Thyroid gland (tissue), 4 donors: Measurements from ENCODE around the gene LPP. TPM values are rescaled to one million over a fixed set of nuclear protein-coding genes. Genes with fewer than 3 reads are reported as not detected.

Experiments used
- DNase-seq, 2 donors: peaks; one replicate each; pipeline ENCODE4 v3.0.0-alpha.2; 2019
- H3K27ac ChIP-seq, 3 donors: fragments of 200-600 bp; sonication (generic); 1 replicate in 2 of 3; 2 replicates in 1 of 3; pipeline ENCODE4 v1.5.1; 2016 to 2019; ENCODE audit warnings: mild to moderate bottlenecking in 1 of 3, moderate library complexity in 1 of 3
- H3K27me3 ChIP-seq: fragments of 200-600 bp; sonication (generic); one replicate; pipeline ENCODE4 v1.5.1; 2019
- H3K36me3 ChIP-seq, 2 donors: fragments of 200-600 bp; sonication (generic); one replicate each; pipeline ENCODE4 v1.5.1; 2016 to 2019
- H3K4me1 ChIP-seq, 2 donors: fragments of 200-600 bp; sonication (generic); one replicate each; pipeline ENCODE4 v1.5.1; 2017 to 2019
- H3K4me3 ChIP-seq, 3 donors: fragments of 200-600 bp; sonication (generic); replicated peaks in 1 of 3; 1 replicate in 2 of 3; 2 replicates in 1 of 3; pipeline ENCODE4 v1.5.1; 2016; ENCODE audit warnings: mild to moderate bottlenecking in 1 of 3
- H3K9me3 ChIP-seq: fragments of 200-600 bp; sonication (generic); one replicate; pipeline ENCODE4 v1.5.1; 2017
- POLR2A ChIP-seq, 2 donors: fragments of 450-650 bp; IDR thresholded peaks; one replicate each; pipeline ENCODE4 v1.6.1; 2017; ENCODE audit warnings: antibody characterized with exemption in 2 of 2, mild to moderate bottlenecking in 2 of 2, moderate library complexity in 1 of 2
- WGBS, 2 donors: methylation state at CpG; one replicate each; pipeline ENCODE4 v1.1.5; 2017; 5-methylcytosine and 5-hydroxymethylcytosine counted together
- intact Hi-C: fragments of 100-400 bp; cut with DNase I; formaldehyde crosslinking; loops from one replicate; pipeline ENCODE4 v1.15.1; 2023
- total RNA-seq, 4 donors: library from RNA; depleted of rRNA; stranded (reverse); fragments of >200 nt; gene quantifications; one replicate each; pipeline ENCODE4 v1.2.3, GENCODE V29; 2016
- TF ChIP-seq, protein P1 (sequence below), 6 experiments: fragments of 200-600 bp in 3 of 6; fragments of 450-650 bp in 3 of 6; sonication (generic) in 3 of 6; IDR thresholded peaks; one replicate each; pipeline ENCODE4 v1.5.1; 2016 to 2019; ENCODE audit warnings: antibody characterized with exemption in 6 of 6, mild to moderate bottlenecking in 2 of 6, inconsistent platforms in 1 of 6, moderate library complexity in 1 of 6

LPP gene
- total RNA-seq, 4 donors from 2014 or later: 79.0 to 141 (median 82.8) TPM

DNA sequence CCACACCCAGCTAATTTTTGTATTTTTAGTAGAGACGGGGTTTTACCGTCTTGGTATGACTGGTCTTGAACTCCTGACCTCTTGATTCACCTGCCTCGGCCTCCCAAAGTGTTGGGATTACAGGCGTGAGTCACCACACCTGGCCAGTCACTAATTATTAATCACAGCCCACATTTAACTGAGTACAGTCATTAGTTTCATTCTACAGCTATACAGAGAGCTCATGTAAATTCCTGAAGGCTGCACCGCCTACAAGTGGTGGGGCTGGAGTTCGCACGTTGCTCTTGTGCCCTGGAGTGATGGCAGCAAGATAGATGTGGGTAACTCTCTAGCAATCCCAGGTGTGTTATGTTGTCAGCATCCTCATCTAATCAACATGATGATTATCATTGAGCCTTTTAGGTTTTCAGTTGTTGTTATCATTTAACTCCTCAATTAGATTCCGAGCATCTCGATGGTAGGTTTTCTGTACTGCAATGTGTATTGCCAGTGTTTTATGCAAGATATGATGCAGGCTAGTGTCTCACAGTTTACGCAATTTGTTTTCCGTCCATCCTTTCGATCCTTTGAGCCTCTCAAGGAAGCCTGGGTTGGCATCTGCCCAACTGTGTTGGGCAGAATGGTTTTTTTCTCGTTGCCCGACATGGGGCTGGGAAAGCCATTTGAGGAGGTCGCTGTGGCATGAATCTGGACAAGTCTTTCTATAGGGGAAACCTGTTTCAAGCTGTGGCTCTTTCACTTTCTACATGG is 216.3 kb downstream of the LPP start:
- Histone ChIP-seq H3K27me3 (no peaks in the 10 kb centered on the region), H3K36me3 (no peaks in the 10 kb centered on the region), H3K4me3 (no peak overlapping the region), H3K27ac (no peak overlapping the region), H3K9me3 (no peaks in the 10 kb centered on the region), H3K4me1 (no peaks in the 10 kb centered on the region)
- TF ChIP-seq POLR2A (IDR thresholded peaks at IDR 0.05): no peak
- TF ChIP-seq, protein P1, sequence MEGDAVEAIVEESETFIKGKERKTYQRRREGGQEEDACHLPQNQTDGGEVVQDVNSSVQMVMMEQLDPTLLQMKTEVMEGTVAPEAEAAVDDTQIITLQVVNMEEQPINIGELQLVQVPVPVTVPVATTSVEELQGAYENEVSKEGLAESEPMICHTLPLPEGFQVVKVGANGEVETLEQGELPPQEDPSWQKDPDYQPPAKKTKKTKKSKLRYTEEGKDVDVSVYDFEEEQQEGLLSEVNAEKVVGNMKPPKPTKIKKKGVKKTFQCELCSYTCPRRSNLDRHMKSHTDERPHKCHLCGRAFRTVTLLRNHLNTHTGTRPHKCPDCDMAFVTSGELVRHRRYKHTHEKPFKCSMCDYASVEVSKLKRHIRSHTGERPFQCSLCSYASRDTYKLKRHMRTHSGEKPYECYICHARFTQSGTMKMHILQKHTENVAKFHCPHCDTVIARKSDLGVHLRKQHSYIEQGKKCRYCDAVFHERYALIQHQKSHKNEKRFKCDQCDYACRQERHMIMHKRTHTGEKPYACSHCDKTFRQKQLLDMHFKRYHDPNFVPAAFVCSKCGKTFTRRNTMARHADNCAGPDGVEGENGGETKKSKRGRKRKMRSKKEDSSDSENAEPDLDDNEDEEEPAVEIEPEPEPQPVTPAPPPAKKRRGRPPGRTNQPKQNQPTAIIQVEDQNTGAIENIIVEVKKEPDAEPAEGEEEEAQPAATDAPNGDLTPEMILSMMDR (IDR thresholded peaks at IDR 0.05): no peak
- 96 to 97% methylated on average over 15 of the region's 15 CpGs for WGBS, 2 donors
- no peak for DNase-seq
- intact Hi-C loops: no loop called here

DNA sequence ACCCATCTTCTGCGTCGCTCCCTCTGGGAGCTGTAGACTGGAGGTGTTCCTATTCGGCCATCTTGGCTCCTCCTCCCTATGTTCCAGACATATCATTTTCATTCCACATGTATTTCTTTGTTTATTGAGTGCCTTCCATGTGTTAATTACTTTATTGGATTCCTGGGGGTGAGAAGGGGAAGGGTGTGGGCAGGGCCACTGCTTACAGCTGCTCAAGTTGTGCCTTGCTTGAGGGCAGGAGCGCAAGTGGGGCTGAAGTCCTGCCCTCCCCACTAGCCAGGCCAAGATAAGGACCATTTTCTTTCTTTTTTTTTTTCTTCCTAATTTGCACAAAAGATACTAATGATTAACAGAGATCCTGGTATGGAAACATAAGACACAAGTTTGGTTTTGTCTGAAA is 224.8 kb downstream of the LPP start:
- Histone ChIP-seq H3K27ac (no peak overlapping the region), H3K27me3 (no peaks in the 10 kb centered on the region), H3K36me3 (no peaks in the 10 kb centered on the region), H3K9me3 (no peaks in the 10 kb centered on the region), H3K4me1 (no peaks in the 10 kb centered on the region), H3K4me3 (no peak overlapping the region)
- DNase-seq: no peak
- intact Hi-C loops: no loop called here
- 97 to 98% methylated on average over 4 of the region's 4 CpGs for WGBS, 2 donors
- TF ChIP-seq POLR2A (IDR thresholded peaks at IDR 0.05): no peak
- TF ChIP-seq, protein P1 (IDR thresholded peaks at IDR 0.05): no peak

DNA sequence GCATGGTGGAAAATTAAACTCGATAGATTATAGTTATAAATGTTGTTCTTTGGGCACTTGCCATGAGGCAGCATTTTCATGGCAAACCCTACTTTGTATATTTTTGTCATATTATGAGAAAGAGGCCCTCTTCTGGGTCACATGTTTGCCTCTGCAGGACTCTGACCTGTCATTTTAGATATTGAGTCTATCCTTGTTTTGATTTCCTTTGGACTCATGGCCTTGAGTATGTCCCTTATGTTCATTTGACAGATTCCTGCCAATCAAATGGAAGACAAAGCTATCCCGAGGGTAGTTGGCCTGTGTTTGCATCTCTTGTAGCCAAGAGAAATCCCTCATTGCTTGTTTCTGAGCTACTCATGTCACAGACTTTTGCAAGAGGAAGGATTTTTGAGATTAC is 226.3 kb downstream of the LPP start:
- Histone ChIP-seq H3K4me1 (no peaks in the 10 kb centered on the region), H3K27ac (no peak overlapping the region), H3K27me3 (no peaks in the 10 kb centered on the region), H3K9me3 (no peaks in the 10 kb centered on the region), H3K36me3 (no peaks in the 10 kb centered on the region), H3K4me3 (no peak overlapping the region)
- TF ChIP-seq, protein P1 (IDR thresholded peaks at IDR 0.05): no peak
- TF ChIP-seq POLR2A (IDR thresholded peaks at IDR 0.05): no peak
- 68 to 75% methylated on average over 2 of the region's 2 CpGs for WGBS, 2 donors
- no peak for DNase-seq
- intact Hi-C loops: no loop called here

DNA sequence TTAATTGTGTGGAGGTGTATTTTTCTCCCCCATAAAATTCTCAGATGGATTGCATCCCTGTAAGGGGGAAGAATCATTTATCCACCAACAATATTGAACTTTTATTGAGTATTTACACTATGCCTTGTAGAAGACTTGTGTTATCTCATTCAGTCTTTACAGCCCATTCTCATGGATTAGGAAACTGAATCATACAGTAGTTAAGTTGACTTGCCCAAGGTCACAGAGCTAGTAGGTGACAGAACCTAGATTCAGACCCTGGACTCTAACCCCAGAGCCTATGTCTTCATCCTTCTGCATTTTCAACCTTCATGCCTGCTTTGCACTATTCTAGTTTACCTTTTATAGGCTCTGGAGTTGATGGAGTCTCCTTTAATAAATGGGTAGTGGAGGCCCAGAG is 226.8 kb downstream of the LPP start:
- Histone ChIP-seq H3K9me3 (no peaks in the 10 kb centered on the region), H3K27me3 (no peaks in the 10 kb centered on the region), H3K36me3 (no peaks in the 10 kb centered on the region), H3K4me3 (no peak overlapping the region), H3K4me1 (no peaks in the 10 kb centered on the region), H3K27ac (no peak overlapping the region)
- intact Hi-C loops: no loop called here
- TF ChIP-seq POLR2A (IDR thresholded peaks at IDR 0.05): no peak
- TF ChIP-seq, protein P1 (IDR thresholded peaks at IDR 0.05): no peak
- no peak for DNase-seq

DNA sequence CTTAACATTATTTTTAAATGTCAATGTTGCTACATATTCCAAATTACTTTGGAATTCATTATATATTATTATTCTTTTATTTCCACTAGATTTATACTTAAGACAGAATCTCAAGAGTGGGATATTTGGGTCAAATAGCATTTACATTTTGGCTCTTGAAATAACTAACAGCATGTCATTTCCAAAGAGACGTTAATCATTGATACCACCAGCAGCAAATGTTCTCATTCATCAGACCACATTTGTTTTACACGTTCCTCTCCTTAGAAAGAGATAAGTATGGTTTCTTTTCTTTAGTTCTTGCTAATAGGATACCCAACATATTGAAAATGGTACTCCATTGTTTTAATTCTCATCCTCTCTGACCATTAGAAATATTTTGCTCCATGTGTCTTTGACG is 229.8 kb downstream of the LPP start:
- DNase-seq: no peak
- H3K36me3 ChIP-seq: no peaks in the 10 kb centered on the region
- no peak overlapping the region for H3K27ac ChIP-seq
- no peaks in the 10 kb centered on the region for H3K27me3 ChIP-seq
- TF ChIP-seq POLR2A (IDR thresholded peaks at IDR 0.05): no peak
- TF ChIP-seq, protein P1 (IDR thresholded peaks at IDR 0.05): no peak
- no peaks in the 10 kb centered on the region for H3K9me3 ChIP-seq
- 84 to 97% methylated on average over 3 of the region's 3 CpGs for WGBS, 2 donors
- no peak overlapping the region for H3K4me3 ChIP-seq
- H3K4me1 ChIP-seq: no peaks in the 10 kb centered on the region
- intact Hi-C loops: no loop called here
